GM18868 (cell line): ENCODE results near the gene ADCY3.

Source experiments
- ATAC-seq: cut with Tn5 transposase; IDR thresholded peaks from one replicate; pipeline ENCODE4 v1.9.1; 2021; ENCODE audit warnings: mild to moderate bottlenecking, moderate library complexity; ENCODE audit not compliant: unreplicated experiment

ADCY3 gene

DNA sequence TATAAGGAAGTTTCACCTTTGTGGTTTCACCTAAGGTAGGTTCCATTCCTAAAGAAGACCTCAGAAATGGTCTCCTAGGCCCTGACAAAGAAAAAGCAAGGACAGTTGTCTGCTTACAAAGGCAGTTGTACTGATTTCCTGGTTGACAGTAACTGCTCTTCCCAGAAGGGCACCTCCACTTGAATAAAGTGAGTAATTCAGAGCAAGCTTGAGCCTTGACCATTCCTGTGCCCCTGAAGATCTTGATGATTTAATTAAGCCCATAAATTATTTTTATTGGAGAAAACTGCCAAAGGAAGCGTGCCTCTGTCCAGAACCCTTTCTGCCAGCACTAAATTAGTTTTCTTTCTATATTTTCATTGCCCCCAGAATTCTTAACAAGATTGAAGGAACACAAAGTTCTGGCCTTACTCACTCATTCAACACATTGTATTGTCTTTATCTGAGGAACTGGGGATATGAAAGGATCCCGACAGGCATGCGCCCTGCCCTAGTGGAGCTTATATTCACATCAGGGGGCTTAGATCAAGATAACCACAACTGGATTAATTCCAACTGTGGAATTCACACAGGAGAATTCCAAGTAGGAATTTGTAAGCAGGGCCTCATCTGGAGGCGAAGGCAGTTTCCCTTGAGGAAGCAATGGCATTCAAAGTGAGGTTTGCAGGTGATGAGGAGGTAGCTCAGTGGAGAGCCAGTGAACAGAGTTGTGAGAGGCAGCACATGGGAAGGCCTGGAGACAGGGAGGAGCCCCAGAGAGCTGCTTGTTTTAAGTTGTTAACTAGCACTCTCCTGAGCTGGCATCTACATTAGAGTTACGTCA is 148.1 kb downstream of the ADCY3 start:
- ATAC-seq = no peak

- ATAC-seq = no peak
Observed at GRCh38 chr2:24771061-24771460, 149.0 kb downstream of the ADCY3 start.
